GM12878 (cell line): ENCODE data around the gene PITPNC1.

Source experiments
- CTCF ChIP-seq, 3 experiments: IDR thresholded peaks in 2 of 3; conservative IDR thresholded peaks in 1 of 3; 2 replicates each; pipeline ENCODE4 v1.5.1; 2011; ENCODE audit warnings: low read depth in 3 of 3, low read length in 3 of 3, mild to moderate bottlenecking in 3 of 3, control low read depth in 2 of 3, moderate library complexity in 2 of 3, inconsistent platforms in 1 of 3, mixed read lengths in 1 of 3; ENCODE audit not compliant: control insufficient read depth in 2 of 3, insufficient read depth in 1 of 3; ENCODE audit errors: extremely low read depth in 1 of 3
- HDAC6 ChIP-seq: fragments of 200-600 bp; sonication (generic); IDR thresholded peaks from one replicate; pipeline ENCODE4 v1.8.0; 2017; ENCODE audit warnings: antibody characterized with exemption; ENCODE audit not compliant: unreplicated experiment
- JUND ChIP-seq: IDR thresholded peaks from 2 replicates; pipeline ENCODE4 v1.6.1; 2012; ENCODE audit warnings: low read depth, mild to moderate bottlenecking, low read length, improper control_type of control experiment, moderate library complexity
- POLR2A ChIP-seq: IDR thresholded peaks from 2 replicates; pipeline ENCODE4 v1.6.1; 2011; ENCODE audit warnings: low read depth, mild to moderate bottlenecking, low read length
- RCOR1 ChIP-seq: conservative IDR thresholded peaks from 2 replicates; pipeline ENCODE4 v1.6.1; 2012; ENCODE audit warnings: low read depth, low read length, improper control_type of control experiment
- SMC3 ChIP-seq: IDR thresholded peaks from 2 replicates; pipeline ENCODE4 v1.6.1; 2011; ENCODE audit warnings: low read length, improper control_type of control experiment, borderline replicate concordance
- SUPT20H ChIP-seq: IDR thresholded peaks from 2 replicates; pipeline ENCODE4 v1.6.1; 2011; ENCODE audit warnings: low read depth, mild to moderate bottlenecking, low read length, moderate library complexity, borderline replicate concordance; ENCODE audit not compliant: control insufficient read depth
- ZBTB40 ChIP-seq: fragments of 450-650 bp; IDR thresholded peaks from 2 replicates; pipeline ENCODE4 v1.6.1; 2016; ENCODE audit warnings: mild to moderate bottlenecking, moderate library complexity, borderline replicate concordance

GRCh38 chr17:67733449-67733848, 356.4 kb downstream of the PITPNC1 start:
- no peak for TF ChIP-seq ZBTB40
- TF ChIP-seq CTCF (IDR thresholded peaks at IDR 0.05 in 2 of 3, conservative IDR thresholded peaks at IDR 0.05 in 1 of 3; ENCODE audit: control insufficient read depth in 2 of 3, extremely low read depth in 1 of 3, insufficient read depth in 1 of 3, low read depth in 3 of 3, low read length in 3 of 3), result no peak
- TF ChIP-seq SMC3, result no peak
- TF ChIP-seq POLR2A, result no peak
- no peak for TF ChIP-seq JUND
- no peak for TF ChIP-seq RCOR1
- TF ChIP-seq HDAC6, result no peak
- TF ChIP-seq SUPT20H, result no peak
